BE2C (cell line): Measurements from ENCODE around the gene SPATA19.

Experiments
- DNase-seq: peaks from one replicate; pipeline ENCODE4 v3.0.0-alpha.2; 2020
- H3K27me3 ChIP-seq: fragments of 250-450 bp; sonication (Bioruptor Pico); 2 replicates; pipeline ENCODE4 v1.5.1; 2020; ENCODE audit warnings: mild to moderate bottlenecking
- H3K36me3 ChIP-seq: fragments of 250-450 bp; sonication (Bioruptor Pico); 2 replicates; pipeline ENCODE4 v1.5.1; 2020; ENCODE audit warnings: mild to moderate bottlenecking
- H3K4me1 ChIP-seq: fragments of 250-450 bp; sonication (Bioruptor Pico); 2 replicates; pipeline ENCODE4 v1.5.1; 2020
- H3K4me3 ChIP-seq: 2 replicates; pipeline ENCODE4 v1.5.1; 2011; ENCODE audit warnings: low read depth, low read length
- H3K9me3 ChIP-seq: fragments of 250-450 bp; sonication (Bioruptor Pico); 2 replicates; pipeline ENCODE4 v1.5.1; 2020
- TF ChIP-seq, protein P1 (sequence below): IDR thresholded peaks from 2 replicates; pipeline ENCODE4 v1.5.1; 2012; ENCODE audit warnings: mild to moderate bottlenecking, low read depth, low read length

The SPATA19 gene

DNA sequence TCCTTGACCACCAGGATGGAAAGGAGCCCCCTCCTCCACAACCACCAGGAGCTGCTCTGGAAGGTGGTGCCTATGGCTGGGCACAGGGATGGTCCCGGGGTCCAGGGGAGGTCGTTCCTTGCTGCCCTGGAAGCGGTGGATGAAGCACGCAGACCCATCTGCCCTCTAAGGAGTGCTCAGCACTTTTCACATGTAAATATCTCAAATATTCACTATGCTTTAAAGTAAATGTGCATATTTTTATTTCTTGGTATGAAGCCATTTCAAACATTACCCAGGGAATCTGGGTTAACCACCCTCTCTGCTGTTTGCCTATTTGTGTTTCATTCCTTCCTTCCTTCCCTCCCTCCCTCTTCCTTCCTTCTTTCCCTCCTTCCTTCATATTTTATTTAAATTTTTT is 21.7 kb downstream of the SPATA19 start:
- Histone ChIP-seq H3K9me3 (no peaks in the 10 kb centered on the region), H3K27me3 (peaks cover 11% of the 10 kb centered on the region), H3K4me1 (no peaks in the 10 kb centered on the region), H3K4me3 (no peak overlapping the region), H3K36me3 (no peaks in the 10 kb centered on the region)
- no peak for DNase-seq
- TF ChIP-seq, protein P1, sequence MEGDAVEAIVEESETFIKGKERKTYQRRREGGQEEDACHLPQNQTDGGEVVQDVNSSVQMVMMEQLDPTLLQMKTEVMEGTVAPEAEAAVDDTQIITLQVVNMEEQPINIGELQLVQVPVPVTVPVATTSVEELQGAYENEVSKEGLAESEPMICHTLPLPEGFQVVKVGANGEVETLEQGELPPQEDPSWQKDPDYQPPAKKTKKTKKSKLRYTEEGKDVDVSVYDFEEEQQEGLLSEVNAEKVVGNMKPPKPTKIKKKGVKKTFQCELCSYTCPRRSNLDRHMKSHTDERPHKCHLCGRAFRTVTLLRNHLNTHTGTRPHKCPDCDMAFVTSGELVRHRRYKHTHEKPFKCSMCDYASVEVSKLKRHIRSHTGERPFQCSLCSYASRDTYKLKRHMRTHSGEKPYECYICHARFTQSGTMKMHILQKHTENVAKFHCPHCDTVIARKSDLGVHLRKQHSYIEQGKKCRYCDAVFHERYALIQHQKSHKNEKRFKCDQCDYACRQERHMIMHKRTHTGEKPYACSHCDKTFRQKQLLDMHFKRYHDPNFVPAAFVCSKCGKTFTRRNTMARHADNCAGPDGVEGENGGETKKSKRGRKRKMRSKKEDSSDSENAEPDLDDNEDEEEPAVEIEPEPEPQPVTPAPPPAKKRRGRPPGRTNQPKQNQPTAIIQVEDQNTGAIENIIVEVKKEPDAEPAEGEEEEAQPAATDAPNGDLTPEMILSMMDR: no peak

DNA sequence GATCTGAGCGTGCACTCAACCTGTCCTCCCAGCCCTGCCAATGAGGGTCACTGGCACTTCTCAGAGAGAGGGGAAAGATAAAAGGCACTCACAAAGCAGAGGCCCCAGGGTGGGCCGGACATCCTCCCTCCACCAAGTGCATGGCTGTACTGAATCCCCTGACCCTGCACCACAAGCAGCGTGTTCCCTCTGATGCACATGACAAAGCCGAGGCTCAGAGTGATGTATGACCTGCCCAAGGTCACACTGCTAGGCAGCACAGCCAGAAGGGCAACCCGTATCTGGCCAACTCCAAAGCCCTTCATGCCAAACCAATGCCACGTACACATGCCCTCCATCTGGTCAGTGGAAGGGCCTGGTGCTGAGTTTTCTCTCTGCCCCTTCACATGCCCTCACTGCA is 22.1 kb downstream of the SPATA19 start:
- H3K9me3 ChIP-seq: no peaks in the 10 kb centered on the region

DNA sequence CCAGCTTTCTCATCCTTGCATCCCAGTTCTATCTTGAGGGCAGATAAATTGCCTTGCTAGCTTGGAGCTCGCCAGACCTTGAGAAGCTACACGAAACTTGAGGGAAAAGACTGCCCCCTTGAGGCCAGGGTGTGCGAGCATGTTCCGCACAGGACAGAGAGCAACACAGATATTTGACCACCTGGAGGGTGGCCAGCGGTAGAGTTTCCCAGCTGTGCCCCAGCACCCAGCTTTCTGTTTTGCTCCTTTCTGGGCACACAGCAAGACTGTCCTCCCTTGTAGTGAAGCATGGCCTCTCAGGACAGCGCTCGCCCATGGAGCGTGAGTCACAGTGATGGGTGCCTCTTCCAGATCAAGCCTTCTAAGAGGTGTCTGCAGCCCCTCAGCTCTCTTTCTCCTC is 23.5 kb downstream of the SPATA19 start:
- Histone ChIP-seq H3K4me1 (no peaks in the 10 kb centered on the region), H3K4me3 (no peak overlapping the region), H3K27me3 (peaks cover 14% of the 10 kb centered on the region), H3K9me3 (no peaks in the 10 kb centered on the region), H3K36me3 (no peaks in the 10 kb centered on the region)
- peak; percentile 71 for DNase-seq
- TF ChIP-seq, protein P1: peak; percentile 87

More for the DNA sequence above, 22.1 kb downstream of the SPATA19 start:
- H3K27me3 ChIP-seq: peaks cover 11% of the 10 kb centered on the region
- H3K36me3 ChIP-seq: no peaks in the 10 kb centered on the region
- no peak for DNase-seq
- H3K4me3 ChIP-seq: no peak overlapping the region
- TF ChIP-seq, protein P1: no peak
- H3K4me1 ChIP-seq: no peaks in the 10 kb centered on the region

GRCh38 chr11:133819746-133820315 is 25.5 kb downstream of the SPATA19 start:
- Histone ChIP-seq H3K27me3 (peaks cover 13% of the 10 kb centered on the region; the same call in 1 of the 2 replicates), H3K4me3 (no peak overlapping the region), H3K9me3 (no peaks in the 10 kb centered on the region), H3K36me3 (no peaks in the 10 kb centered on the region), H3K4me1 (no peaks in the 10 kb centered on the region)
- TF ChIP-seq, protein P1: no peak
- DNase-seq: no peak

- Histone ChIP-seq H3K4me1 (no peaks in the 10 kb centered on the region), H3K9me3 (no peaks in the 10 kb centered on the region), H3K27me3 (peaks cover 15% of the 10 kb centered on the region; the same call in 1 of the 2 replicates), H3K36me3 (no peaks in the 10 kb centered on the region), H3K4me3 (no peak overlapping the region)
- no peak for DNase-seq
- TF ChIP-seq, protein P1: no peak
Observed at GRCh38 chr11:133819114-133819513, 26.2 kb downstream of the SPATA19 start.

- no peak overlapping the region for H3K4me3 ChIP-seq
- no peak for DNase-seq
- TF ChIP-seq, protein P1: no peak
- H3K4me1 ChIP-seq: no peaks in the 10 kb centered on the region
- H3K9me3 ChIP-seq: no peaks in the 10 kb centered on the region
- peaks cover 9% of the 10 kb centered on the region; the same call in 1 of the 2 replicates for H3K27me3 ChIP-seq
- H3K36me3 ChIP-seq: no peaks in the 10 kb centered on the region
Observed at GRCh38 chr11:133818302-133818701, 27.0 kb downstream of the SPATA19 start.
